Renal cortical epithelial cell (primary cell): ENCODE data around the gene FAAH. TPM values are rescaled to one million over a fixed set of nuclear protein-coding genes. Genes with fewer than 3 reads are reported as not detected.
"Not testable (repeated sequence)": the region's sequence is repeated elsewhere in the genome, so short reads cannot be mapped to it uniquely, and the experiment has no call there.

Source experiments
- DNase-seq: peaks from one replicate; pipeline ENCODE4 v3.0.0-alpha.2; 2011; ENCODE audit warnings: low read depth
- total RNA-seq: library from RNA; depleted of rRNA; stranded (reverse); fragments of >200 nt; gene quantifications from 2 replicates; pipeline ENCODE4 v1.2.3, GENCODE V29; 2014

Gene FAAH
- 10.8 and 16.1 TPM in 2 replicates for total RNA-seq

GRCh38 chr1:46394108-46394871, at the start of gene FAAH:
Gene FAAH, plus strand, starts transcription at chr1:46394317. Its CDS starts 32 bp downstream, at chr1:46394349.
- DNase-seq: peak; percentile 45

GRCh38 chr1:46344481-46344880, 49.6 kb upstream of the FAAH start:
- no peak for DNase-seq

- DNase-seq: no peak
These were observed 48.8 kb upstream of the FAAH start for GRCh38 chr1:46345281-46345680.

DNA sequence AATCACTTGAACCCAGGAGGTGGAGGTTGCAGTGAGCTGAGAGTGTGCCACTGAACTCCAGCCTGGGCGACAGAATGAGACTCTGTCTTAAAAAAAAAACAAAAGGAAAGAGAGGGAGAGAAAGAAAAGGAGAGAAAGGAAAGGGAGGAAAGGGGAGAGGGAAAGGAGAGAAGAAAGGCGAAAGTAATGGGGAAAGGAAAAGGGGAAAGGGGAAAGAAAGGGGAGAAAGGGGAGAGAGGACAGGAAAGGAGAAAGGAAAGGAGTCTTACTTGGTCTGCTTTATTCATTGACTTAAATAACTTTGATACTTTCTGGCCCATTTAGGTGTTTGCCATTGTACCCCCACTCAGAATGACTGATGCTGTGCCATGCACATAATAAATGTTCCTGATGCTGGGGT, 41.8 kb upstream of the FAAH start:
- DNase-seq: no peak

DNA sequence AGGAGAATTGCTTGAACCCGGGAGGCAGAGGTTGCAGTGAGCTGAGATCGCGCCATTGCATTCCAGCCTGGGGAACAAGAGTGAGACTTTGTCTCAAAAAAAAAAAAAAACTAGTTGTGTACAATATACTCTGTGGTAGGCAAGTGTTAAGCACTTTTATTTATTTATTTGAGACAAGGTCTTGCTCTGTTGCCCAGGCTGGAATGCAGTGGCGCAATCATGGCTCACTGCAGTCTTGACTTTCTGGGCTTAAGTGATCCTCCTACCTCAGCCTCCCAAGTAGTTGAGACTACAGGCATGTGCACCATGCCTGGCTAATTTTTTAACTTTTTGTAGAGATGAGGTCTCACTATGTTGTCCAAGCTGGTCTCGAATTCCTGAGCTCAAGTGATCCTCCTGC, 38.2 kb upstream of the FAAH start:
- DNase-seq: peak; percentile 26

DNA sequence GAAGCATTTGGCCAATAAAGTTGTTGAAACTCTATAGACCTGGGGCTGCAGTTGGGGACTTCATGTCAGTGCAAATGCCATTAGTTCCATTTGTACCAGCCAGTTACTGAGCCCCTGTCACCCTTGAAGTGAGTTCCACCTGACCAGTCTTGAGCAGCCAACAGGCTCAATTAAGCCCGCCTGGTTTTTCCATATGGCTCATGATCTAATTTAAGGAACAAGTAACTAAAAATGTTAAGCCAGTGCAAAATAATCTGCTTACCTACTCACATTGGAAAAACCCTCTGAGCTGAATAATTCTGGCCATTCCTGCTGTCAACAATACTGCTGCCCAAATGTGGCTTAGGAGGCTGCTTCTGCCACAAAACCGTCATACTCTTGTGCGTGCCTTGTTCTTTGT, 32.0 kb upstream of the FAAH start:
- no peak for DNase-seq

DNA sequence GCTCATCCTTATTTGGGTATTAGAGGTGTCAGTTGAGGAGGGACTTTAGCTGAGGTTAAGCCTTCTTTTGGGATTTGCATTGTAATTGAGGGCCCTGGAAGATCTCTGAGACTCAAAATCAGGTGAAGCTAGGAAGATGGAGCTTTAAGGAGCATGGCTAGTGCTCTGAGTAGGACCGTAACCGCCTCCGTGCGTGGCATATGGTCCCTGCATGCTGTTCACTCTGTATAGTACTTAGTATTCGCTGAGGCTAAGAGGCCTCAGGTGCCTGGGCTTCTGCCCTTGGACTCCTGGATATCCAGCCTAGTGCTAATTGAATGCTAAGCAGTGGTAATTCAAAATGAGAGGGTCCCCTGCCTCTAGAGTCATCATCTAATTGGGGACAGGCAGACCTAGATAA, 31.0 kb upstream of the FAAH start:
- no peak for DNase-seq

- DNase-seq: no peak
These were observed 29.5 kb upstream of the FAAH start for GRCh38 chr1:46364612-46365011.

DNA sequence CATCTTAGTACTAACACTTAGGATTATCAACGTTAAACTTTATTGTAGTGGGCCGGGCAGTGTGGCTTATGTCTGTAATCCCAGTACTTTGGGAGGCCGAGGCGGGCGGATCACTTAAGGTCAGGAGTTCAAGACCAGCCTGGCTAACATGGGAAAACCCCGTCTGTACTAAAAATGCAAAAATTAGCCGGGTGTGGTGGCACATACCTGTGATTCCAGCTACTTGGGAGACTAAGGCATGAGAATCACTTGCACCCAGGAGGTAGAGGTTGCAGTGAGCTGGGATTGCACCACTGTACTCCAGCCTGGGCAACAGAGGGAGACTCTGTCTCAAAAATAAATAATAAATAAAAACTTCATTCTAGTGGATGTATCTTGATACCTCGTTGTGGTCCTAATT, 28.3 kb upstream of the FAAH start:
- DNase-seq: not testable (repeated sequence)

DNA sequence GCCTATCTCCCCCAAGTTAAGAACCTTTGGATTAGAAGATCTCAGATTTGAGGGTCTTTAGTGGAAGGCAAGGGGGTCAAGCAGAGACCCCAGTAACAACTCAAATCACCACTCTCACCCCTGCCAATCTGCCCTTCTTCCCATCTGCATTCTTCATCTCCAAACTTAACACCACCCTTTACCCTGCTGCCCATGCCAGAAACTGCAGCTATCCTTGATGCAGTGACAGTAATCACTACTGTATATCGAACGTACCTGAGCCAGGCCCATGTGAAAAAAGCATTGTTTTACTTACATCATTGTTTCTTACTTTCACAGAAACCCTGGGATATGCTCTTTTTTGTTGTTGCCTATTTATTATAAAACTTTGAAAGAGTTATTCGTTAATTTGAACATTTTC, 27.0 kb upstream of the FAAH start:
- DNase-seq: no peak

- DNase-seq: not testable (repeated sequence)
These were observed 26.4 kb upstream of the FAAH start for GRCh38 chr1:46367701-46368100.

GRCh38 chr1:46368791-46369190, 25.3 kb upstream of the FAAH start:
- DNase-seq: peak; percentile 49

GRCh38 chr1:46369542-46370213, 24.4 kb upstream of the FAAH start:
- no peak for DNase-seq

GRCh38 chr1:46370214-46370633, 23.9 kb upstream of the FAAH start:
- peak; percentile 25 for DNase-seq

DNA sequence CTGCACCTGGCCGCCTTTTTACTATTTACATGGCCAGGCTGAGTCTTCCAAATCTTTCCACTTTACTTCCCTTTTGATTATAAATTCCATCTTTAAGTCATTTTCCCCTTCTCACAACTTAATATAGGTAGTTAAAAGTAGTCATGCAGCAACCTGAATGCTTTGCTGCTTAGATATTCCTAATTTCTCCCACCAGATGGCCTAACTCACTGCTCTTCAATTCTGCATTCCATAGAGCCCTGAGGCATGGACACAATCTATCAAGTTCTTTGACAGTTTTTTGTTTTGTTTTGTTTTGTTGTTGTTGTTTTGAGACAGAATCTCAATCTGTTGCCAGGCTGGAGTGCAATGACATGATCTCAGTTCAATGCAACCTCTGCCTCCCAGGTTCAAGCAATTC, 21.7 kb upstream of the FAAH start:
- peak; percentile 26 for DNase-seq

- DNase-seq: no peak
These were observed 14.1 kb upstream of the FAAH start for GRCh38 chr1:46379996-46380395.

GRCh38 chr1:46380508-46380907, 13.6 kb upstream of the FAAH start:
- DNase-seq: no peak

GRCh38 chr1:46393510-46393909, 607 bp upstream of the FAAH start:
- no peak for DNase-seq

- no peak for DNase-seq
These were observed 852 bp downstream of the FAAH start for GRCh38 chr1:46394872-46395465.

DNA sequence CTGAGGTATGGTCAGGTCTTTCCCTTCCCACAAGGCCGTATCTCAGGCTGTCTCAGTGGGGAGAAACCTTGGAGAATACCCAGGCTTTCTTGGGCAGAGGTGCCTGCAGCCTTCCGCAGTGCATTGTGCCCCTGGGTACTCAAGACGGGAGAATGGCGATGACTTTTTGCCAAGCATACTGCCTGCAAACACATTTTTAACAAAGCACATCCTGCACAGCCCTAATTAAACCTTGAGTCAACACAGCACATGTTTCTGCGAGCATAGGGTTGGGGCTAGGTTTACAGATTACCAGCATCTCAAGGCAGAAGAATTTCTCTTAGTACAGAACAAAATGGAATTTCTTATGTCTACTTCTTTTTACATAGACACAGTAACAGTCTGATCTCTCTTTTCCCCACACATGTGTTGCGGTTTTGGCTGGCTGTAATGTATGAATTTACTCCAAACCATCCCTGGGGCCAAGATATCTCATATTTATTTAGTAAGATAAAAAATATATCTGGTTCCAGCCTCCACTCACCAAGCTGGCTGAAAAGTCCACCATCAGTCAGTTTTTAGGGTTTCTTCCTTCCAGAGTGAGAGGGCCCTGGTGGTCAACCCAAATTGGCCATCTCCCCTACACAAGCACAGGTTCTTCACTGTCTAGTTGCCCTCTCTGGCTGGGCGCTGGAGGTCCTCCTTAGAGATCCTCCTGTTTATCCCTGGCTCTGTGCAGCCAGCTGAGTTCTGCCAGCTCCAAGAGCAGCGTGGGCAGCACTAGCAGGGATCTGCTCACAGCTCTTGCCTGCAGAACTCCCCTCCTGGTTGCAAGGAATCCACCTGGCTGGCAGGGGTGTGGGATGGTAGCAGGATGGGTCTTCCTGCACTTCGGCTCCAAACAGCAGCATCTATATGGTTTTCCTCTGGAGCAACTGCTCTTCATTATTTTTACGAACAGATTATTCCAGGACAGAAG, 2.6 kb downstream of the FAAH start:
- DNase-seq: no peak

GRCh38 chr1:46399307-46399706, 5.2 kb downstream of the FAAH start:
- DNase-seq: no peak

- DNase-seq: no peak
These were observed 6.3 kb downstream of the FAAH start for GRCh38 chr1:46400421-46400820.
